Dermis blood vessel endothelial cell (primary cell): ENCODE data around the gene NGDN. TPM values are rescaled to one million over a fixed set of nuclear protein-coding genes. Genes with fewer than 3 reads are reported as not detected.

Experiments used
- DNase-seq: peaks from one replicate; pipeline ENCODE4 v3.0.0; 2010
- total RNA-seq: library from RNA; depleted of rRNA; stranded (reverse); fragments of >200 nt; gene quantifications from 2 replicates; pipeline ENCODE4 v1.2.3, GENCODE V29; 2014

The NGDN gene
- total RNA-seq, 1 donor from 2014 or later = 61.8 TPM

DNA sequence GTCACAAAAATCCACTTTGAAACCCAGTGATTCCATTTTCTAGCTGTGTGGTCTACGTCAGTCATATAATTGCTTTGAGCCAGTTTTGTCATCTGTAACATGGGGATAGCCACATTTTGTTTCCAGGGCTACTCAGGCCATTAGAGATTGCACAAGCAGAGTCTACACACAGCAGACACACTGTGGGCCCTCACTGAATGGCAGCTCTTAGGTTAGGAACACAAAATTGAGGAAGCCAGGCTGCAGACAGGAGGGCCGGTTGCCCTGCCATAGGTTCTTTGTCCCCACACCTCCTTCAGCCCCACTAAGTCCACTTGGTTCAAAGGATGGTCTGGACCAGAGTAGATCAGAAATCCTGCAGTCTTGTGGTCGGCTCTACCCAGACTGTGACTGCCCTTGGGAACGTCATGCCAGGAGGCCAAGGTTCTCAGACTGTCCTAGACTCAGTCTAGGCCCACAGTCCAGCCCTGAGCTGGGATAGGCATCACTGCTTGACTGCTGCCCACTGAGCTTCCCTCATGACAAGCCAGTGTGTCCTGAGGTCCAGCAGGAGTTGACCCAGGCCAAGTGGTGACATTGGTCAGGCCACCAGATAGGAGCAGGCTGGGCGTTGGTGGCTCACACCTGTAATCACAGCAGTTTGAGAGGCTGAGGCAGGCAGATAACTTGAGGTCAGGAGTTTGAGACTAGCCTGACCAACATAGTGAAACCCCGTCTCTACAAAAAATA lies 30.2 kb upstream of the NGDN start:
- DNase-seq = no peak

DNA sequence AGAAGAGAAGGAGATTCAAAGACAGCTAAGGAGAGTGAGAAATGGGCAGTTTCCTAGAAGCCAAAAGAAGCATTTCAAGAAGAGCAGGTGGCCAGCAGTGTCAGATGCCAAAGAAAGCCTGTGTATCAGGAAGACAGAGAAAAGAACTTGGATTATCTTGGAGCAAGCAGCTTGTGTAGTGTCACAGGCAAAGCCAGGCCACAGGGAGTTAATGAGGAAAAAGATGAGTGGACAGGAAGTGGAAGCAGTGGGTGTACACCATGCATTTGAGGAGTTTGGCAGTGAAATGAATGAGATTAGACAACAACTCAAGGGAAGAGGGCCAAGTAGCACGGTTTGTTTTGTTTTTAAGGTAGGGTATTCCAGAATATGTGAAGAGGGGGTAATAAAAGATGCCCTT lies 28.4 kb upstream of the NGDN start:
- peak; percentile 6 for DNase-seq

DNA sequence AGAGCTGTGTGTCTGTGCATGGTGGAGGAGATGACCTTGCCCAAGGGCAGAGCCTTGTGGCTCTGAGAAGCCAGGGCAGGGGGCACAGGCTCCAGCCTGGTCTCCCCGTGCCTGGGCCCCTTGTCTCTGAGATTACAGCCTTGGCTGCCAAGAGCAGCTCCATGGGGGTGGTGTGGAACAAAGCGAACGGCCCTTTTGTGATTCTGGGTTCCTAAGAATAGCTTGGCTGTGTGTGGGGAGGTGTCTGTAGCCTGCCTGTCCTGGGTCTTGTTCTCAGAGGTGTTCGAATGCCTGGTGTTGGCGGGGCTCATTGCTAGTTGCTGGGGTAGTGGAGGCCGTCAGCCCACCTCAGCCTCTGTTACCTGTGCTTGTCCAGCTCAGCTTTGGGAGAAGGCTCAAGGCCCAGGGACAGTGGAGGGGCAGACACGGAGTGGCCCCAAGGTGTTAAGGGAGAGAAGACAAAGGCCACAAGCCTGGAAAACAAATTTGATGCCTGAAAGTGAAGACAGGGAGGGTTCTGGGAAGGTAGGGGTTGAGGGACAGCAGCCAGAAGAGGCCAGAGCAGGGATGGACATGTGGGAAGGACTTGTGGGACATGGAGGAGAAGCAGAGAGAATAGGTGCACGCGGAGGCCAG lies 26.7 kb upstream of the NGDN start:
- DNase-seq = no peak

DNA sequence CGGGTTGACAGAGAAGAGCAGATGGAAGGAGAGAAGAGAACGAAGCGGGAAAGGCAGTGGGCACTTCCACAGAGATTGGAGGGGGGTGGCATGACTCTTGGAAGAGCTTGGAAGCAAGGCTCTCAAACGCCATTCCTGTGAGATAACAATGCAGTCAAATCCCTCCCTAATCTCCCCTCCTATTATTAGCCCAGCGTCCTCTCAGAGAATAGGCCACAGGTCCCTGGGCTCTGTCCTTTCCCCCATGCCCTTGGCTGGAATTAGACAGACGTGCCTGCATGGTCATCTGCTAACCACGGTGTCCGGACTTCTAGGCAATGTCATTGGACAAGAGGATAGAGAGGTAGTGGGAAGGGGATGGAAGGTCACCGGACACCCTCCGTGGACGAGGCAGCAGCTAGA lies 26.1 kb upstream of the NGDN start:
- DNase-seq = no peak

DNA sequence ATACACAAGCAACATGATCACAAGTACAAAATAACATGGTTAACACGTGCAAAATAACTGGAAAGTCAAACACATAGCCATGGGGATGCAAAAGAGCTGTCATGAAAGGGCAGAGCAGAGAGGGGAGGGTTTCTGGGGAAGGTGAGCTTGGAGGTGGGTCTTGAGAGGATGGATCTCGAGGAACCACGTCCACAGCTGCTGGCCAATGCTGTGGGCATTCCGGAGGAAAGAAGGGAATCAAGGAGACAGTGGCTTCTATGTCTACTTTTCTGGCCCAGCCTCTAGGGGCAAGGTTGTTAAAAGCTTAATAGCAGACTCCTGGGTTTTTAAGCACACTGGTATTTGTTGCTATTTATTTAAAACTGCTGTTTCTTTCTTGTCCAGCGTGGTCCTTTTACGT lies 25.6 kb upstream of the NGDN start:
- DNase-seq = no peak

DNA sequence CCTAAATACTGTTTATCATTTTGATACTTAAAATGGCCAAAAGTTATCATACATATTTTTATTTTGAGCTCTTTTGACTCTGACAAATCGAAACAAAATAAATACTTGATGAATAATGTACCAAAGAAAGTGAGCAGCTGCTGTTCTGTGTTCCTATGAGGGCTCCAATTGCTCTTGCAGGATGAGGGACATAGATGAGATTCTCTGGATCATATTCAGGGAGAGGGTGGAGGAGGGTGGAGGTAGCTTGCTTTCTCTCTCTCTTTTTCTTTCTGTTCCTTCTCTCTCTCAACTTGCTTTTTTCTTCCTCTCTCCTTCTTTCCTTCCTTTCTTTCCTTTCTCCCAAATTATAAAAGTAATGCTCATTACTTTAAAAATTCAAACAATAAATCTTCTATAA lies 25.2 kb upstream of the NGDN start:
- DNase-seq = no peak

DNA sequence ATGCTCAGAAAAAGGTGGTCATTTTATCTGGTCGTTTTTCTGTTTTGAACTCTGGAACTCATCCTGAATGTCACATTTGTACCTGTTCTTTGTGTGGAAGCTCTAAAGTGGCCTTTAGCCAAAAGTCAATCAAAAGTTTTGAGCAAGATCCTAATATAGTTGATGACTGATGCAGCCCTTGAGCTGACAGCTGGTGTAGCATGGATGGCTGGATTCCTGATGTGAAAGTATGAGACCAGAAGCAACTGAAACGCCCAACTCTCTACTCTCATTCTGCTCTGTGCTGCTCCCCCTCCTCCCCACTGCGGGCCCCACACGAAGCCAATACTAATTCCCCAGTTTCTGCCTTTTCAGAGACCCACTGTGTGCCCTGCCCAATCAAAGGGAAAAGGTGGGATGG lies 23.7 kb upstream of the NGDN start:
- no peak for DNase-seq

DNA sequence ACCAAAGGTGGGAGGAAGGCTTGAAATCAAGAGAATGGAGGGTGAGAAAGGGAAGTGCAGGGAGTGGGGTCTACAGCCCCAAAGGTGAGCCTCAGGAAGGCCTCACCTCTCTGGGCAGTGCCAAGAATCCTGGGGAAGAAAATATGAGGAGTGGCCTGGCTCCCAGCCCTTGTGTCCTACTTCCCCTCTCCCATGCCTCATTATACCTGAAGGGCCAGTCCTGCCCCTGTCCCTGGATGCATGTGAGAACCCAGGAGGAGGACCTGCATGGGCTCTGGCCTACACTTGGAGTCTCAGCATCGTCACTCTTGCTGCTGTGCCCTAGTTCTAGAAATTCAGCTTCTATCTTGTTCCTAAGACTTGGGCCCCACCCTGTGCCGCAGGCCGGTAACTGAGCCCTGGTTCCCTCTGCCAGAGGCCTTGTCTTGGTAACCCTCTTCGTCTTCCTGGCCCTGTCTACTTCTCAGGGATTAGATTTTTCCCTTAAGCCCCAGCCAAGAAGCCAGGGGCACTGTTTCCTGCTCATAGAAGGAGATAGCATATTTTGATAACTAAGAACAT lies 23.1 kb upstream of the NGDN start:
- no peak for DNase-seq

DNA sequence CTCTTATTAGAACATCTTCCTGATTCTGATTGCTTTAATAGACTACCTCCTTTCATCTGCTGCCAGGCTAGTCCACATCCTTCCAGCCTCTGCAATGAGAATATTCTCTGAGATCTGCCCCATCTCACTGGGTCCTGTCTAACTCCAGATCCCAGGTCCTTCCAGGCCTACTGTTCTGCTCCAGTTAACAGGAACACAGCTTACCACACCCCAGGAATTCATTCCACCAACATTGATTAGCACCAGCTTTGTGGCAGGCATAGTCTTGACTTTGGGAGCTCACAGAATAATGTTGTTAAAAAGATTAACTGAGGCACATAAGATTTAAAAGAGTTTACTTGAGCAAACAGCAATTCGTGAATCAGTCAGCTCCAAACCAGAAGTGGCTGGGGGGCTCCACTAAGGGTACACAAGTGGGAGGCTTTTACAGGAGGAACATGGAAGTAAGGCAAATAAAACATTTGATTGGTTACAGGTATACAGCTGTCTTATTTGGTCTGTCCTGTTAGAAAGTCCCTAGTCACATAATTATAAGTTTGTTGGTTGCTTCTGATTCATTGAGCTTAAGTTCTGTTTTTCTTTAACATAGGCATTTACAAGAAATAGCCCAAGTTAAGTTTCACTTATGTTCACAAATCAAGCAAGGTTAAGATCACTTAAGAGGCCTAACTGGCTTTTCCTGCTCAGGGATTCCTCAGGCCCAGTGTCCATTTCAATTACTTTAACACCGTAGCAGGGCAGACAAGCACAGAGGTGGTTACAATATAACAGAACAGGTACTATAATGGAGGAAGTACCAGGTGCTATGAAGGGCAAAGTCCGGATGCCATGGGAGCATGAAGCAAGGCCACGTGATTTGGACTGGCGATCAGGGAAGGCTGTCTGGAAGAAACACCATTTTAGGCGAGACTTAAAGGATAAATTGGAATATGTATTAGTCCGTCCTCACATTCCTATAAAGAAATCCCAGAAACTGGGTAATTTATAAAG lies 21.8 kb upstream of the NGDN start:
- no peak for DNase-seq

DNA sequence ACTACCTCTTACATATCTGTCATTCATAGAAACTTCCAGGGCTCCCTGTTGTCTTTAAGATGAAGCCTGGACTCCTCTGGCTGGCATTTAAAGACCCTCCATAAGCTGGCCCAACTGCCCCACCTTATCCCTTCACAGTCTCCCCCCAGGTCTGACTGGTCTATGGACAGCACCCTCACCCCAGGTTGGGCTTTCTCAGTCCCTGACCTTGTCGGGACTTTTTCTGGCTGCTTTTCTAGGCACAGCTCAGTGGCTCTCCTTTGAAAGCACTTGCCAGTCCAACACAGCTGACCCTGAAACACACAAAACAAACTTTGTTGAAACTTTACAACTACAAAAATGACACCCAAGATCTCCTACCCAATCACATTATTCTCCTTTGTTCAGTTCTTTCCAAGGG lies 20.2 kb upstream of the NGDN start:
- no peak for DNase-seq

DNA sequence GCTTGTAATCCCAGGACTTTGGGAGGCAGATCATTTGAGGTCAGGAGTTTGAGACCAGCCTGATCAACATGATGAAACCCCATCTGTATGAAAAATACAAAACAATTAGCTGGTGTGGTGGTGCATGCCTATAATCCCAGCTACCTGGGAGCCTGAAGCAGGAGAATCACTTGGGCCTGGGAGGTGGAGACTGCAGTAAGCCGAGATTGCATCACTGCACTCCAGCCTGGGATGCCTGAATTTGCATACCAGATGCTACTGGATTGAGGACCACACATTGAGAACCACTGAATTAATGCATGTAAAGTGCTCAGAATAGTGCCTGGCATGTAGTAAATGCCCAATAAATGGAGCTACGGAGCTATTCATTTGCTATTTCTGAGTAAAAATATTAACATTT lies 19.1 kb upstream of the NGDN start:
- DNase-seq = no peak

DNA sequence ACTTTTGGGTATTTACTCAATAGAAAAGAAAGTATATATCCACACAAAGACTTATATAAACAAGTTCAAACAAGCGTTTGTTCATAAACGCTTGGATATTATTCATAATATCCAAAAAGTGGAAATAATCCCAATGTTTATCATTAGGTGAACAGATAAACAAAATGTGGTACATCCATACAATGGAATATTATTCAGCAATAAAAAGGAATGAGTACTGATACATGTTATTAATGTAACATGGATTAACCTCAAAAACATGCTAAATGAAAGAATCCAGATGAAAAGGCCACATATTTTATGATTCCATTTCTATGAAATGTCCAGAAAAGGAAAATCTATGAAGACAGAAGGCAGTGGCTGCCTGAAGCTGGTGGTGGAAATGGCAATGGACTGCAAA lies 17.3 kb upstream of the NGDN start:
- no peak for DNase-seq

DNA sequence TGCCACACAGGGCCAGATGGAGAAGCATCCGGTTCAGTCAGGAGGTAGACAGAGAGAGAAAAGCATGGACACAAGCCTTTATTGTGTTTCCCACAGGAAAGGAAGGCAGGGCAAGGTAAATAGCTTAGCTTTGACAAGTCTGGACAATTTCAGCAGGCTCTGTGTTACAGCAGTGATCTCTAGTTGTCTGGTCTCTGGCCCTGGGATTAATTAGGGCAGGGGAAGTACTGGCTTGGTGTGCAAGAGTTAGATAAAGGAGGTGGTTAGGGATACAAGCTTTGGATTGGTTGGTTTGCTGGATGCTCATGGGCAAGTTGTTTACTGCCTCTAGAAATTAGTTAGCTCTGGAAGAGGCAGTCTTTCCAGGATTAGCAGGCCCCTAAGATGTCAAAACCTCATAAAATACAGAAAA lies 15.1 kb upstream of the NGDN start:
- no peak for DNase-seq

DNA sequence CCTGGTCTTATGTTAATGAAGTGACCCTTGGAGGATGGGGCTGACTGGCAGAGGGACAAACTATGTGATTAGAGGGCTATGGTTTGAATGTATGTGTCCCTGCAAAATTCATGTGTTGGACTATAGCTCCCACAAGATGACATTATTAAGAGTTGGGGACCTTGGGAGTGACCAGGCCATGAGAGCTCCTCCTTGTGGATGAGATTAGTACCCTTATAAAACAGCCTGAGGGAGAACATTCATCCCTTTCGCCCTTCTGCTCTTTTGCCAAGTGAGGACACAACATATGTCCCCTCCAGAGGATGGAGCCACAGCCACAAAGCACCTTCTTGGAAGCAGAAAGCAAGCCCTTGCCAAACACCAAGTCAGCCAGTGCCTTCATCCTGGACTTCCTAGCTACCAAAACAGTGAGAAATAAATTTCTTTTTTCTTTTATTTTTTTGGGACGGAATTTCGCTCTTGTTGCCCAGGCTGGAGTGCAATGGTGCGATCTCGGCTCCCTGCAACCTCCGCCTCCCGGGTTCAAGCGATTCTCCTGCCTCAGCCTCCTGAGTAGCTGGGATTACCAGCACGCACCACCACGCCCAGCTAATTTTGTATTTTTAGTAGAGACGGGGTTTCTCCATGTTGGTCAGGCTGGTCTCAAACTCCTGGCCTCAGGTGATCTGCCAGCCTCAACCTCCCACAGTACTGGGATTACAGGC lies 12.5 kb upstream of the NGDN start:
- DNase-seq = peak; percentile 17

DNA sequence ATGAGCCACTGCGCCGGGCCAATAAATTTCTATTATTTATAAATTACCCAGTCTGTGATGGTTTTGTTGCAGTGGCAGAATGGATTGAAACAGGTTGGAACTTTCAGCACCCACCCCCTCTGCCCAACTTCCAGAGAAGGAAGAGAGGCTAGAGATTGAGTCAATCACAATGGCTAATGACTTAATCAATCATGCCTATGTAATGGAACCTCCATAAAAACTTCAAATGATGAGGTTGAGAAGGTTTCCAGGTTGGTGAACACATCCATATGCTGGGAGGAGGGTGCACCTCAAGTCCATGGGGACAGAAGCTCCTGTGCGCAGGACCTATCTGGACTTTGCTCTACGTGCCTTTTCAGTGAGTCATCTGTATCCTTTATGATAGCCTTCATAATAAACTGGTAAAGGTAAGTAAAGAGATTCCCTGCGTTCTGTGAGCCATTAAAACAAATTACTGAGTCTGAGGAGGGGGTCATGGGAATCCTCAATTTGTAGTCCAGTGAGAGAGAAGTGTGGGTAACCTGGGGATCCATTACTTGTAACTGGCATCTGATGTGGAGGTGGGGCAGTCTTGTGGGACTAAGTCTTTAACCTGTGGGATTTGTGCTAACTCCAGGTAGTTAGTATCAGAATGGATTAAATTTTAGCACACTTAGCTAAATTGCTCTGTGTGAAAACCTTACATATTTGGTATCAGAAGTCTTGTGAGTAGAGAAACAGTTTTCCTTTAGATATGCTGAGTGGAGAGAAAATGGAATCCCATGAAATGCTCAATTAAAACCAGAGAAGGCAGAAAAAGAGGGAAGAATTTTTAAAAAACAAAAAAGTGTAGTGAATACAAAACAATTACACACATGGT lies 11.7 kb upstream of the NGDN start:
- DNase-seq = no peak

DNA sequence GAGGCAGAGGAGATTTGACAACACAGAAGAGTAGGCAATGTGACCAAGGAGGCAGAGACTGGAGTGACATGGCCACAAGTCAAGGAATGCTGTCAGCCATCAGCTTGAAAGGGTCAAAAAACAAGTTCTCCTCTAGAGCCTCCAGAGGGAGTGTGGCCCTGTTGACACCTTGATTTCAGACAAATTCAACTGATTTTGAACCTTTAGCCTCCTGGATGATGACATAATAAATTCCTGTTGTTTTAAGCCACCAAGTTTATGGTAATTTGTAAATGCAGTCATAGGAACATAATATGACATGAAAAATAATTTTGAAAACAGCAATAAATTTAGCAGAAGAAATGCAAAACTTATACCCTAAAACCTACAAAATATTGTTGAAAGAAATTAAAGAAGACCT lies 8.5 kb upstream of the NGDN start:
- no peak for DNase-seq

DNA sequence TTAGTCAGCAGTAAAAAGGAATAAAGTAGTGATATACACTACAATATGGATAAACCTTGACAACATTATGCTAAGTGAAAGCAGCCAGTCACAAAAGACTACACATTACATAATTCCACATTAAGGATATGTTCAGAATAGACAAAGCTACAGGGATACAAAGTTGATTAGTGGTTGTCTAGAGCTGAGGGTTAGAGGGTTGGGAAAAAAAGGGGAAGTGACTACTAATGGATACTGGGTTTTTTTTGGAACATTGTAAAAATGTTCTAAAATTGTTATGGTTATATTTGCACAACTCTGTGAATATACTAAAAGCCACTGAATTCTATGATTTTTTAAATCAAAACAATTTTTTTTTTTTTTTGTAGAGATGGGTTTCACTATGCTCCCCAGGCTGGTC lies 4.8 kb upstream of the NGDN start:
- no peak for DNase-seq

DNA sequence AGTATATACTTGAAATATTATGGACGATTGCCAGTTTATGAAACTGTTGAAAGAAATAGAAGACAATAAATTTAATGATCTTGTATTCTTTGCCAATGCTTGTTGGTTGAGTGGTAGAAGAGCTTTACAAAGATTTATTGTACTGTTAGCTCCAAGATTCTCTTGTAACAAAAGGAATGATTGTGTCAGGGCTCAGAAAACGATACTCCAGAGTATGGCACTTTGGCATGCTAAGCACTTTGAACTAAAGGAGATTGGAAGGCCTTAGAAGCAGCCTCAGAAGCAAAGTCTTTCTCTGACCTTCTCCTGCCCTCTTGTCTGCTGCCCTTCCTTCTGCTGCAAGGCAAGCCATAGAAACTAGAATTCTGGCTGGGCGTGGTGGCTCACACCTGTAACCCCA lies 4.2 kb upstream of the NGDN start:
- DNase-seq = no peak

DNA sequence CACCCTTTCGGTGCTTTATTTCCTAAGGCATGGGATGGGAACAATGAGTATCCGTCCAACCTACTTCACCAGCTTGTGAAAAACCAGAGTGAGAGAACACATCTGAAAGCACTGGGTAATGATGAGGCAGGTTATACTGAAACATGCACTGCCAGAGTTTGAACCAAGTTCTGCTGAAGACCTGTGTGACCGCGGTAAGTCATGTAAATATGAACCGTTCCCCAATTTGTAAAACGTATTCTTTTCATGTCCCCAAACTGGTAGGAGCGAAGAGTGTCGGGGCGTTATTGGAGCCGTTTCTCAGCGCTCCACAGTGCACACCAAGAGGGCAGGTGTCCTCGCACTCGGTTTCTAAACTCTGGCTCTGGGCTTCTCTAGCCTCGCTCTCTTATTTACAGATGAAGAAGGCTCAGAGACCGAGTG lies 788 bp upstream of the NGDN start:
- DNase-seq = no peak

DNA sequence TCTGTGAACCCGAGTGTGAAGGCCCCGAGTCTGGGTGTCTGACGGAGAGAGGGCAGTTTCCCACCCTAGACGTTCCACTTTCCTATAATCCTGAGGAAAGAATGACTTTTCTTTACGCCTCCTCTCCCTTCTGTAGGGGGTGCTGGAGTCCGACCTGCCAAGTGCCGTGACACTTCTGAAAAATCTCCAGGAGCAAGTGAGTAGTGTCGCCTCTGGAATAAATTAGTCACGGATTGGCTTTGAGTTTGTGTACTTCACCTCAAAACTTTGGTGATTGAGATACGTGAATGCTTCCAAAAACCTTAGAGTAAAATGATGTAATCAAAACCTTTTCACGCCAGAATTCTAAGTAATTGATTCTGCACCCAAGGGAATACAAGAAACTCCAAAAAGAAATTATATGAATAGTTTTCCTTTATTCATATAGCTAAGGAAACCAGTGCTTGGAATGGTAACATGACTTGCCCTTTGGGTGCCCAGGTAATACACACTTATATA lies 452 bp downstream of the NGDN start:
- DNase-seq = no peak

DNA sequence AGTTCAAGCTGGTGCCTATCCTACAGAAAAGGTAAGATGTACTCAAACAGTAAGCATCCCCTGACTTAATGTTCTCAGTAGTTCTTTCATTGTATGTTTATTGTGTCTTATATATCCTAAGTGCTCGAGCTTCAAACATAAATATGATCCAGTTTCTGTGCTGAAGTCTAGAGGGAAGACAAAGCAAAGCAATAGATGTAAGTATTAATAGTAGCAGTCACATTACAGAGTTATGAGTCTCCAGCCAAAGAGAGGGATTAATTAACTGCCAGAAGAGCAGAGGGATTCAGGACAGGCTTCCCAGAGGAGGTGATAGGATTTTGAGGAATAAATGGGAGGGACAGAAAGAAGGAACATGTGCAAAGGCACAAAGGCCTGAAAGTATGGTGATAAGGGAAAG lies 1.4 kb downstream of the NGDN start:
- DNase-seq = no peak
